SKM-1 (cell line): ENCODE measurements around the gene C4orf46.
A peak's percentile ranks its signal among the peaks of the same experiment; 100 is the strongest.
"Not testable (repeated sequence)": the region's sequence is repeated elsewhere in the genome, so short reads cannot be mapped to it uniquely, and the experiment has no call there.

Source experiments
- DNase-seq: peaks from one replicate; lab custom pipeline; 2025; ENCODE audit not compliant: unreplicated experiment; lab: John Stamatoyannopoulos, UW

The C4orf46 gene

GRCh38 chr4:158671665-158671914, at the start of gene C4orf46:
TSS of gene C4orf46 (minus strand) at chr4:158671887. CDS start at chr4:158671801, 86 bp downstream.
- DNase-seq = no peak

GRCh38 chr4:158715802-158716201, 44.1 kb upstream of the C4orf46 start:
- DNase-seq = no peak

GRCh38 chr4:158714937-158715336, 43.2 kb upstream of the C4orf46 start:
- no peak for DNase-seq

DNA sequence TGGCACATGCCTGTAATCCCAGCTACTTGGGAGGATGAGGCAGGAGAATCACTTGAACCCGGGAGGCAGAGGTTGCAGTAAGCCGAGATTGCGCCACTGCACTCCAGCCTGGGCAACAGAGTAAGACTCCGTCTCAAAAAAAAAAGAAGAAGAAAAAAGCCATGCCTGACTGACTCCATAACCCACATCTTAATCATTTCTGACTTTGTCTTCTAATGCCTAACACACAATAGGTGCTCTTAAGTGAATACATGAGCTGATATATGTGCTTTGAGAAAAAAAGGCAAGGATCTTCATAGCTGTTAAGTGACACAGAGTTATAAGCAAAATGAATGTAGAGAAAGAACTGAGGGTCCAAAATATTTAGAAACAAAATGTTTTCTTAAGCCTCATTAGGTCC, 40.9 kb upstream of the C4orf46 start:
- not testable (repeated sequence) for DNase-seq

DNA sequence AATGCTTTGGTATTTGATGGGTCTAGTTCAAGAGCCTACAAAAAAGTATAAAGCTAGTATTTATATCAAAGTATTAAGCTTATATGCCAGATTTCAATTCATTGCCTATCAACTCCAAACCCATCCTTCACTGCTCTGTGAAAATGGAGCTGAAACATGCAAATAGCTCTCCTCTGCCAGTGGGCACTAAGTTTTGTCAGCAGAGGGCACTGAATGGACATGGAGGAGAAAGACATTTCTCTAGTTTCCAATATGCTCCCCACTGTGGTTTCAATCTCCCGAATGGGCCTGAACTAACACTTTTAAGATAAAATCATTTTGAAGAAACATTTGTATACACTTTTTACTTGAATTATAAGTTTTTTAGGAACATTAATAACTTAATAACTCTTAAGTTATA, 39.1 kb upstream of the C4orf46 start:
- DNase-seq = no peak

DNA sequence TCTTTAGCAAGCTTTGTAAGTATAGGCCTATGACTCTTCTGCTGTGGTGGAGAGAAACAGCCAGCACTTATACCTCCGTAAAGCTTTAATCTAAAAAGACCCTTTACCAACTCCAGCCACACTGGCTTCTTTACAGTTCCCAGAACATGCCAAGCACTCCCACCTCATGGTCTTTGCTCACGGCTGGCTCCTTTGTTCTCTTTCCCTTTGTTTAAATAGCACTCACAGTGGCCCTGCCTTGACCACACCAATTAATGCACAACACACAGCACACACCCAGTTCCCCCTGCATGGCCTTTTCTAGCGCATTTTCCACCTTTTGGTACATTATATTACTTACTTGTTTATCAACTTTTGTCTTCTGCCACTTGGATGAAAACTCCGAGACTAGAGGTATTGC, 32.6 kb upstream of the C4orf46 start:
- DNase-seq = no peak

DNA sequence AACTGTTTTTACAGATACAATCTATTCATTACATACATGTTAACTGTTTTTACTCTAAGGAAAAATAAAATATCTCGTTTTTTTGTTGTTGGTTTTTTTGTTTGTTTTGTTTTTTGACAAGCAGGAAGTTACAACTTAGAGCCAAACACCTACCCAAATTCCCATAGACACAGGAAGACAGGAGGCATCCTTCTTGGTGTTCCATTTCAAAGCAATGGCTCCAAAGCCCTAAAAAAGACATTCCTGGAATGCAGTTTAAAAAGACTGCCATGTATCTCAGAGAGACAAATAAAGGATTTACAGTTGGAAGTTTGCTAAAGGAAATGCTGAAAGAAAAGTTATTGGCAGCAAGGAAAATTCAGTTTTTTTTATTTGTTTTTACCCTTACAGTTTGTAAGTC, 17.1 kb upstream of the C4orf46 start:
- no peak for DNase-seq

- DNase-seq = no peak
Observed at GRCh38 chr4:158682066-158682465, 10.4 kb upstream of the C4orf46 start.

GRCh38 chr4:158681629-158682028, 9.9 kb upstream of the C4orf46 start:
- no peak for DNase-seq

GRCh38 chr4:158678767-158679166, 7.1 kb upstream of the C4orf46 start:
- DNase-seq = no peak

- no peak for DNase-seq
Observed at GRCh38 chr4:158676076-158676475, 4.4 kb upstream of the C4orf46 start.

- no peak for DNase-seq
Observed at GRCh38 chr4:158673633-158674032, 1.9 kb upstream of the C4orf46 start.

DNA sequence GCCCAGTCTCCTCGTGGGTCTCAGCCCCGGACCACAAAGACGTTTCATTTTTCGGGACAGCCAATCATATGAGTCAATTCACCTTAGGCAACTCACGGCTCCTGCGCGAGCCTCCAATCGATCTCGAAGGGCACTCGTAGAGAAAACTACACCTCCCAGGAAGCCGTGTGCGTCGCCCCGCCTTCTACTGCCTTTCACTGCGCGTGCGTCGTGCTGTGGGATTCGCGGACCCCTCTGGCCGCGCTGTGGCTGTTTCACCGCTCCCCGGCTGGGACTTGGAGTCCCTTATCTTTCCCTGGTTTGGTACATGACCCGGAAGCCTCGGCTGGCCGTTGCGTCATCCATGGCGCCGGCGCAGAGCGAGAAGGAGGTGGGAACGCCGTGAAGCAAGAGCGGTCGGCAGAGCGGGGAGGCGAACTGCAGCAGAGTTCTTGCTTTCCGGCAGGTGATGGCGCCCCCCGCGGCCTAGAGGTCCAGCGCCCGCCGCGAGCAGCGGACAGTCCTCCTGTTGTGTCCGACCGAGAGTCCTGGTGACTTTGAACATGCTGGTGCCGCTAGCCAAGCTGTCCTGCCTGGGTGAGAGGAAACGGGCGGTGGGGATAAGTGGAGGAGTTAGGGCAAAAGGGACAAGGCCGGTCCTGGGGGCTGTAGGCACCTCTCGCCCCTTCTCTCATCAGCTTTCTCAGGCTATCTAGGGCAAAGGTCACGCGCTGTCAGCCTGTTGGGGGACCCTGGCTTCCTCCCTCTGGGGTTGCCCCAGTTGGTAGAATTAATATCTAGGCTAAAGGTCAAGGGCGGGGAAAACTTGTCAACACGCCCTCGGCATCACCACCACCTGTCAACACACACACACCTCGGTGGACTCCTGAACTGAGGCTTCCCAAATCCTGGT, 474 bp upstream of the C4orf46 start, which contains the start of gene ETFDH:
Gene ETFDH (plus strand): TSS at position 382 of the 892 bp plus-strand sequence. CDS start 161 bp downstream, at position 543.
- peak; percentile 95 for DNase-seq

DNA sequence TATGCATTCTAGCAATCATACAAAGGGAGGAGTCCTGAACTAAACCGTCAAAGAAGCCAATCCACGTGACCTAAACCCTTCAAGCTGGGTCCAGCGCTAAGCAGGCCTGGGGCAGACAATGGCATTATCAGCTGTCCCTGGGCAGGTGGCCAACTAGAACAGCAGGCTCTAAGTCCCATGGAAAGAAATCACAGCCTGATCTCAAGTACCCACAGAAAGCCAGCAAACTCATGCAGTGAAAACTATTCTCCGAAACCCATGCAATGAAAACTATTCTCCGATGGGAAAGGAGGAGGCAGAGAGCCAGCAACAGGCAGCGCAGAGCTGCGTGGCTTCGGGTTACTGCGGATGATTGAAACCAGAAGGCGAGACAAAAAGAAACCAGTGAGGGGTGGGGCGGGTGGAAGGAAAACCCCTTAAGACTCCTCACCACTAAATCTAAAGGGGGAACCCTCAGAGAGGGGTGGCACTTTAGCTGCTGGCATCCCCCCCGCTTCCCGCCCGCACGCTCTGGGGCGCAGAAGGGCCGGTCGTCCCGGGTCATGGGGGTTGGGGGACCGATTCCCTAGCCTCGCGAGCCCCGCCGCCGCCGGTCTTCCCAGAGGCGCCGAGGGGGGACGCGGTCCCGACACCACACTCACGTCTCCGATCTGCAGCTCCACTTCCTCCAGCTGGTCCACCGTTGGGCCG, 567 bp downstream of the C4orf46 start:
- DNase-seq = no peak

DNA sequence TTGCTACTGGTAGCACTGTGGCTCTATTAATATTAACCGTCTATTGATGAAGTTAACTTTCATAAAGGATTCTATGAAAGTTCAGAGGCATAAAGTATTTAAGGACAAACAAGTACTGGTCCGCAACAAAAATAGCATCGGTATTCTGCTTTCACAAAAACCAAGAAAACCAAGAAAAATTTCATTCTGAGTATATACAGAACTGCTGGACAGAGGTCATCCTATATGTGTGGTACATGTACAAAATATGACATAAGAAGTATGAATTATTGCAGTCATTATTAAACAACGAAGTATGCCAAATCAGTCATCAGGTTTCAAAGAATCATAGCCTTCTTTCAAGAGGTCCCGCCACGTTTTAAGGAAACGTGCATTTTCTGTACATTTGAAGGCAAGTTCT, 2.4 kb downstream of the C4orf46 start:
- DNase-seq = no peak

GRCh38 chr4:158667651-158668198, 4.0 kb downstream of the C4orf46 start:
- peak; percentile 61 for DNase-seq

DNA sequence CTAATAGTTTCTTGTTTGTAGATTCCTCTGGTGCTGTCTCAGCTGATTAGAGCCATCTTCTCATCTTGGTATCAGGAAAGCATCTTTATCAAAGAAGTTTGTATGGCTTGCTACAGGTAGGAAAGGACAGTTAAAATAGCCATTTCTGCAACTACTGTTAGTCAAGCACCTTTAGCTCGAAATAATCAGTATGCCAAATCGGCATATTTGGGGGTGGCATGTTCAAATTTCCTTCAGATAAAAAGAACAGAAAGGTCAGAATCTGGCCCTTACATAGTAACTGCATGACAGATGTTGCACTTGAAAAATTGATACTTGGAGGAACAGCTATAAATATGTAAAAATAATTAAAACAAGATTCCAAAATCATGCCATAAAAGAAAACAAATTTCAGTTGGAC, 4.8 kb downstream of the C4orf46 start:
- DNase-seq = no peak

DNA sequence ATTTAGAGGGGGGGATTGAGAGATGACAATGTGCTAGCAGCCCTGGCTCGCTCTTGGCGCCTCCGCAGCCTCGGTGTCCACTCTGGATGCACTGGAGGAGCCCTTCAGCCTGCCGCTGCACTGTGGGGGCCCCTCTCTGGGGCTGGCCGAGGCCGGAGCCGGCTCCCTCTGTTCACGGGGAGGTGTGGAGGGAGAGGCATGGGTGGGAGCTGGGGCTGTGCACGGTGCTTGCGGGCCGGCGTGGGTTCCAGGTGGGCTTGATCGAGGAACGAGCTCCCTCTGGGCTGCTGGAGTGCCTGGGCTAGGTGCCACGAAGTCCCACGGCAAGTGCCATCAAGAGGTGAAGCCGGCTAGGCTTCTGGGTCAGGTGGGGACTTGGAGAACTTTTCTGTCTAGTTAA, 6.9 kb downstream of the C4orf46 start:
- DNase-seq = no peak

DNA sequence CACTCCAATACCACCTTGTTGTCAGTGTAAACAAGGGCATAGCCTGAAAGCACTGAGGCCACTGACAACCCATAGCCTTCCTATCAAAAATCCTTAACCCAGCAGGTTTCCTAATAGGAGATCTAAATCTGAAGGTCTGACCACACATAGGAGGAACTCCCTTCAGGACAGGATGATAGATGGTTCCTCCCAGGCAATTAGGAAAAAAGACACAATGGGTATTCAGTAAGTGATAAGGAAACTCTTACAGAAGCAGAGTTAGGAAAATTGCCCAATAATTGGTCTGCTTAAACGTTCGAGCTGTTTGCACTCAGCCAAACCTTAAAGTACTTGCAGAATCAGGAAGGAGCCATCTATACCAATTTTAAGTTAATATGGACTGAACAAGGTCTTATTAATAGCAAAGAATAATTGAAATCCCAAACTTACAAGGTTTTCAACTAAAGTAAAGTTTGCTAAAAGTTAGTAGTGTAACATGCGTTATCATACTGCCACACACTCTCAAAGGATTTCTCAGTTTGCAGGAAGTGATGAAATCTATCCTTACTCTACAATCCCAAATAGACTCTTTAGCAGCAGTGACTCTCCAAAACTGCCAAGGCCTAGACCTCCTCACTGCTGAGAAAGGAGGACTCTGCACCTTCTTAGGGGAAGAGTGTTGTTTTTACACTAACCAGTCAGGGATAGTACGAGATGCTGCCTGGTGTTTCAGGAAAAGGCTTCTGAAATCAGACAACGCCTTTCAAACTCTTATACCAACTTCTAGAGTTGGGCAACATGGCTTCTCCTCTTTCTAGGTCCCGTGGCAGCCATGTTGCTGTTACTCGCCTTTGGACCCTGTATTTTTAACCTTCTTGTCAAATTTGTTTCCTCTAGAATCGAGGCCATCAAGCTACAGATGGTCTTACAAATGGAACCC, 7.7 kb downstream of the C4orf46 start:
- DNase-seq = peak; percentile 47

DNA sequence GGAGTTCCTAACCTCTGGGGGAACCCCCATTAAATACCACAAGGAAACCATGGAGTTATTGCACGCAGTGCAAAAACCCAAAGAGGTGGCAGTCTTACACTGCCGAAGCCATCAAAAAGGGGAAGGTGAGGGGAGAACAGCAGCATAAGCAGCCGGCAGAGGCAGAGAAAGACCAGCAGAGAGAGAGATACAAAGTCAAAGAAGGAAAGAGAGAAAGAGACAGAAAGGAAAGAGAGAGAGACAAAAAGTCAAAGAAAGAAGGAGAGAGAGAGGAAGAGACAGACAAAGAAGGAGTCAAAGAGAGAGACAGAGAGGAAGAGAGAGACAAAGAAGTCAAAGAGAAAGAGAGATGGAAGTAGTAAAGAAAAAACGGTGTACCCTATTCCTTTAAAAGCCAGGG, 8.4 kb downstream of the C4orf46 start:
- DNase-seq = peak; percentile 40

GRCh38 chr4:158657291-158657690, 14.4 kb downstream of the C4orf46 start:
- DNase-seq = no peak
